Measurements from ENCODE around the gene HELB. TPM values are rescaled to one million over a fixed set of nuclear protein-coding genes. Genes with fewer than 3 reads are reported as not detected.

HELB gene
- total RNA-seq, 2 experiments from 2014 or later, result 19.1 to 34.6 TPM

Other genes starting within 250 kb of the HELB start
- gene LLPH, start 171.7 kb upstream of the HELB start, total RNA-seq, result 10 to 100 TPM; 35.3 to 40.3 TPM
- gene TMBIM4, start 132.5 kb upstream of the HELB start, total RNA-seq, result 10 to 100 TPM; 50.5 to 64.5 TPM
- under 1 TPM; 0.20 to 0.52 TPM for gene IRAK3, start 113.3 kb upstream of the HELB start, total RNA-seq

All from activated CD8-positive, alpha-beta memory T cell treated with anti-CD3 and anti-CD28 coated beads, Interleukin-2, amount 10 ng/mL, durations not matched to agents 7 days and 5 days (primary cell).